Cardiac fibroblast (primary cell): ENCODE results near the gene FLT4.
A peak's percentile ranks its signal among the peaks of the same experiment; 100 is the strongest.

Experiments
- DNase-seq, 2 donors: peaks; one replicate each; pipeline versions ENCODE4 v3.0.0 to v3.0.0-alpha.2; 2010; ENCODE audit warnings: low read depth in 2 of 2
- H3K4me3 ChIP-seq, 2 donors: replicated peaks in 1 of 2; 1 replicate in 1 of 2; 2 replicates in 1 of 2; pipeline ENCODE4 v1.5.1; 2011; ENCODE audit warnings: low read depth in 2 of 2, low read length in 2 of 2, mild to moderate bottlenecking in 2 of 2, moderate library complexity in 1 of 2
- CTCF ChIP-seq: IDR thresholded peaks from one replicate; pipeline ENCODE4 v1.5.1; 2011; ENCODE audit warnings: low read depth, mild to moderate bottlenecking, low read length, inconsistent platforms

FLT4 gene

GRCh38 chr5:180640861-180641565, 8.4 kb downstream of the FLT4 start:
- no peak for TF ChIP-seq CTCF
- H3K4me3 ChIP-seq, result no peak overlapping the region
- no peak for DNase-seq

DNA sequence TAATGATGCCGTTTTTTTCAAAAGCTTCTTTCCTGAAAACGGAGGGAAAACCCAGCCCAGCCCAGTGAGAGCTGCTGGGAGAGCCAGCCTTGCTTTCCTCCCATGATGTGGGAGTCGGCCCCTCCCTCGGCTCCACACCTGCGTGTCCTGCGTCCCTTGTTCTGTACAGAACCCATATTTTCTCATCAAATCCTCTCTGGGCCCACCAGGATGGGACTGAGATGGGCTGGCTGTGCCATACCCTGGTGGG, 8.9 kb downstream of the FLT4 start:
- TF ChIP-seq CTCF, result no peak
- no peak for DNase-seq
- H3K4me3 ChIP-seq, result no peak overlapping the region

GRCh38 chr5:180639741-180640610, 9.4 kb downstream of the FLT4 start:
- no peak for DNase-seq
- no peak for TF ChIP-seq CTCF
- no peak overlapping the region for H3K4me3 ChIP-seq

DNA sequence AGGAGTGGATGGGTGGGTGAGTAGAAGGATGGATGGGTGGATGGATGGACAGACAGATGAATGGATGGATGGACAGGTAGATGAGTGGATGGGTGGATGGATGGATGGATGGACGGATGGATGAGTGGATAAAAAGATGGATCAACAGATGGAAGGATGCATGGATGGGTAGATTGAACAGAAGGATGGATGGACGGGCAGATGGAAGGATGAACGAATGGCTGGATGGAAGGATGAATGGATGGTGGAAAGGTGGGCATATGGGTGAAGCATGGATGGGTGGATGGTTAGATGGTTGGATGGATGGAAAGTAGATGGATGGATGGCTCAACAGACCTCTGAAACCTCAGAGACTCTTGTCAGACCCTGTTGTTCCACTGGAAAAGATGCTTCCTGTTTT, 10.1 kb downstream of the FLT4 start:
- no peak for TF ChIP-seq CTCF
- no peak overlapping the region for H3K4me3 ChIP-seq
- no peak for DNase-seq

- H3K4me3 ChIP-seq, result no peak overlapping the region
- DNase-seq, result no peak
- TF ChIP-seq CTCF, result no peak
Observed at GRCh38 chr5:180637962-180638680, 11.3 kb downstream of the FLT4 start.

- no peak for TF ChIP-seq CTCF
- peak in 1 of 2 donors; percentile 15 for DNase-seq
Observed at GRCh38 chr5:180636403-180637075, 12.9 kb downstream of the FLT4 start.

More at GRCh38 chr5:180636403-180637075, 12.9 kb downstream of the FLT4 start:
- H3K4me3 ChIP-seq, result no peak overlapping the region
